ENCODE measurements around the gene CIAO1. TPM values are rescaled to one million over a fixed set of nuclear protein-coding genes. Genes with fewer than 3 reads are reported as not detected.

CIAO1 gene
- total and polyA plus RNA-seq, 2 of the 13 experiments (the other 11 are each of a cell fraction or from before 2014, with no cell fraction given), result 99.3 to 120 TPM

- TF ChIP-seq CENPT (CRISPR knock-in tag; IDR thresholded peaks at IDR 0.05; ENCODE audit: low read depth), result no peak
Observed at GRCh38 chr2:96320326-96320725, 54.3 kb downstream of the CIAO1 start (continued).

DNA sequence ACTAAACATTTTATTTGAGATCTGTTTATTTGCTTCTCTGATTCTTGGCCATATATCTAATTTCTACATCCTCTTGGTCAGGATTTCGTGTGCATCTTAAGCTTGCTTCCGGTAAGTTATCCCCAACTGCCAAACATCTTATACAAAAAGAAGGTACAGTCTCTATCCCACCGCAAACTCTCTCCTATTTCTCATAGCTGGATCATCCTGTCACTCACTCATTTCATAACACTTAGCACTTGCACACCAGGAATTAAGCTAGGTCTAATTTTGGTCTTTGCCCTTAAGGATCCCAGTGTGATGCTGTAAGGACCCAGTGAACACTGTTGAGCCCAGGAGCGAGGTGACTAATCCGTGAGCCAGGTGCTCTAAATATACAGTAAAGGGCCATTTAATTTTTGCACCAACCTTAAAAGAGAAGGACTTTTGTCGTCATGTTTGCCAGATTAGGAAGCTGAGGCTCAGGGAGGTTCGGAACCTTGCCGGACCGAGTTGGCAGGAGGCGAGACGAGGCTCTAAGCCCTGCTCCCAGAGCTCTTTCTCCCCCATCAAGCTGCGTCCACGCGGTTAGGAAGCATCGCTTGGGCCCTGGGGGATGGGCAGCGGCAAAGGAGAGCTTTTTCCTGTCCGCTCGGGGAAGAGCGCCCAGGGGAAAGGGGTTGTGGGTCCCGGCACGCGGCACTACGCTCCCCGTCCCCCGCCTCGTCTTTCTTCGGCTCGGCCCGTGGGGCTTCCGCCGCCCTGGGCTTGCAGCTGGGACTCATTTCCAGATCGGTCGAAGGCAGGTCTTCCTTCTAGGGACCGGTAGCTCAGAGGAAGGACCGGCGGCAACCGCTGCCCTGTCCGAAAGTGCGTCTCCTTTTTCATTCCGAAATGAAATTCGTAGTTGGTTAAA lies 55.0 kb downstream of the CIAO1 start:
- no peak for DNase-seq (ENCODE audit: low spot score)
- in situ Hi-C loops (cut with HindIII; ENCODE audit: extremely low pct_ligation_motif_present, low pct_unique_long_range_greater_than_20kb), result no loop called here
- BruUV-seq (replicated peaks), result no TSS peak
- TF ChIP-seq PITX1 (CRISPR knock-in tag; IDR thresholded peaks at IDR 0.05), result peak; percentile 34; the same call in 1 of the 2 replicates
- peak; percentile 86; the same call in 1 of the 2 replicates for TF ChIP-seq EEA1 (CRISPR knock-in tag; IDR thresholded peaks at IDR 0.05; ENCODE audit: borderline replicate concordance)
- TF ChIP-seq ZSCAN21 (CRISPR knock-in tag; IDR thresholded peaks at IDR 0.05; ENCODE audit: borderline replicate concordance), result 0 out of 2 replicates have a peak, but pooled peaks have one; percentile 62
- no peak for TF ChIP-seq MLLT10 (CRISPR knock-in tag; IDR thresholded peaks at IDR 0.05)
- no peak for TF ChIP-seq HNF1B (CRISPR knock-in tag; IDR thresholded peaks at IDR 0.05)
- no peak for TF ChIP-seq IKZF4 (CRISPR knock-in tag; IDR thresholded peaks at IDR 0.05; ENCODE audit: borderline replicate concordance, low read depth, not compliant biosample characterization)
- no peak for TF ChIP-seq ZC3H13 (CRISPR knock-in tag; IDR thresholded peaks at IDR 0.05)
- TF ChIP-seq ASH2L (IDR thresholded peaks at IDR 0.05; ENCODE audit: insufficient read length, low read depth, low read length), result no peak
- TF ChIP-seq ZNF256 (CRISPR knock-in tag; conservative IDR thresholded peaks at IDR 0.05), result no peak
- no peak for TF ChIP-seq KAT8 (CRISPR knock-in tag; IDR thresholded peaks at IDR 0.05)
- TF ChIP-seq ATF3 (CRISPR knock-in tag; IDR thresholded peaks at IDR 0.05), result no peak
- no peak for TF ChIP-seq SIX4 (CRISPR knock-in tag; IDR thresholded peaks at IDR 0.05)
- no peak for TF ChIP-seq ATF7-NPFF (CRISPR knock-in tag; IDR thresholded peaks at IDR 0.05; ENCODE audit: low read depth)
- TF ChIP-seq DNMT1 (CRISPR knock-in tag; IDR thresholded peaks at IDR 0.05), result peak; percentile 70; the same call in 1 of the 2 replicates
- peak; percentile 89 for TF ChIP-seq PRPF4 (IDR thresholded peaks at IDR 0.05; ENCODE audit: low read depth, low read length, poor library complexity, severe bottlenecking)

More for the DNA sequence above, 55.0 kb downstream of the CIAO1 start:
- Histone ChIP-seq H3K4me2 (ENCODE audit: low read depth, low read length) (peak overlapping the region; percentile 93), H3K4me3 (replicated peaks in 1 of 3; ENCODE audit: insufficient read depth in 1 of 3, low read depth in 2 of 3, low read length in 3 of 3) (peak overlapping the region; percentile 61 to 74 (median 67)), H3K79me2 (ENCODE audit: insufficient read depth, low read length) (no peaks in the 10 kb centered on the region), H2AFZ (ENCODE audit: low read length) (peak overlapping the region; percentile 57), H3K36me3 (replicated peaks in 1 of 2; ENCODE audit: control insufficient read depth in 1 of 2, insufficient read depth in 2 of 2, low read length in 2 of 2) (no peaks in the 10 kb centered on the region), H3K27me3 (ENCODE audit: control insufficient read depth in 1 of 2, insufficient read depth in 2 of 2, low read length in 2 of 2) (peaks cover 7 to 29% of the 10 kb centered on the region in 2 experiments; a peak in 4 of 5 replicates), H4K20me1 (ENCODE audit: insufficient read depth, low read length) (no peaks in the 10 kb centered on the region), H3K9me3 (ENCODE audit: low read length) (no peaks in the 10 kb centered on the region), H3K9ac (ENCODE audit: insufficient read depth, low read depth, low read length) (peak overlapping the region; percentile 46), H3K27ac (ENCODE audit: extremely low read length, insufficient read depth, low read length) (no peak overlapping the region), H3K4me1 (ENCODE audit: insufficient read depth, low read length) (peaks cover 64% of the 10 kb centered on the region)
- ChIA-PET CTCF (ENCODE audit: low intra/inter-chr PET ratio, low total read pairs) (no interaction called here), POLR2A (interaction anchor here (0.9 to 5.0 kb wide), 10 partner anchors 13 to 113 kb away, joined by 3 to 45 read pairs (median 3); partner anchors contain the start of genes CIAO1, NCAPH, SNRNP200 and STARD7)
- peak; percentile 24 for ATAC-seq
- 8% methylated on average over 40 of the region's 41 CpGs for WGBS (ENCODE audit: low lambda C conversion rate)
- intact Hi-C loops (cut with micrococcal nuclease; ENCODE audit: unreplicated experiment), result loop anchor here (1.0 to 10.0 kb wide), 2 partner anchors 16 to 116 kb away; partner anchors contain the start of genes SNRNP200 and STARD7
- no peak for FAIRE-seq

Data from HepG2 (cell line).